CD4-positive, alpha-beta T cell (primary cell): Measurements from ENCODE around the gene ANAPC4. TPM values are rescaled to one million over a fixed set of nuclear protein-coding genes. Genes with fewer than 3 reads are reported as not detected.

Experiments
- ATAC-seq: fragments of 200-7000 bp; cut with Tn5 transposase; one replicate; pipeline ENCODE4 v1.10.0; 2022; ENCODE audit warnings: mild to moderate bottlenecking; ENCODE audit not compliant: poor library complexity
- CTCF ChIA-PET: fragments of 350-600 bp; sonication (Branson Sonifier 250); formaldehyde crosslinking; loops from one replicate; lab custom pipeline; 2021; ENCODE audit warnings: antibody characterized with exemption, inconsistent platforms; lab: Charles Lee
- POLR2A ChIA-PET: fragments of 350-600 bp; sonication (Branson Sonifier 250); formaldehyde crosslinking; loops from one replicate; lab custom pipeline; 2021; ENCODE audit warnings: antibody characterized with exemption, inconsistent platforms; lab: Charles Lee
- DNase-seq, 14 experiments: peaks; one replicate each; pipeline ENCODE4 v3.0.0-alpha.2; 2013 to 2020; ENCODE audit warnings: mixed read lengths in 2 of 14
- H3K27ac ChIP-seq, 2 donors: one replicate each; pipeline versions ENCODE4 v1.5.1 to v1.7.0; 2013; ENCODE audit warnings: low read length in 2 of 2, low read depth in 1 of 2, mild to moderate bottlenecking in 1 of 2
- H3K27me3 ChIP-seq, 2 experiments: 1 replicate in 1 of 2; 2 replicates in 1 of 2; pipeline versions ENCODE4 v1.6.1 to v1.7.0; 2013; ENCODE audit warnings: low read length in 2 of 2, control low read depth in 1 of 2, mild to moderate bottlenecking in 1 of 2, moderate library complexity in 1 of 2; ENCODE audit not compliant: insufficient read depth in 2 of 2, control insufficient read depth in 1 of 2
- H3K36me3 ChIP-seq: one replicate; pipeline ENCODE4 v1.6.1; 2013; ENCODE audit warnings: low read length, control low read depth; ENCODE audit not compliant: insufficient read depth
- H3K4me1 ChIP-seq: one replicate; pipeline ENCODE4 v1.6.1; 2013; ENCODE audit warnings: low read length, control low read depth; ENCODE audit not compliant: insufficient read depth
- H3K4me3 ChIP-seq: one replicate; pipeline ENCODE4 v1.5.1; 2013; ENCODE audit warnings: mild to moderate bottlenecking, low read length, moderate library complexity
- H3K9me3 ChIP-seq, 2 experiments: 1 replicate in 1 of 2; 2 replicates in 1 of 2; pipeline versions ENCODE4 v1.6.1 to v1.7.0; 2013; ENCODE audit warnings: low read length in 2 of 2, mild to moderate bottlenecking in 2 of 2, control low read depth in 1 of 2, moderate library complexity in 1 of 2; ENCODE audit not compliant: control insufficient read depth in 1 of 2, insufficient read depth in 1 of 2
- H3K27ac Mint-ChIP-seq: one replicate; pipeline ENCODE4 v1.8.0; 2020; ENCODE audit warnings: mixed read lengths
- H3K27me3 Mint-ChIP-seq: one replicate; pipeline ENCODE4 v1.8.0; 2021; ENCODE audit warnings: mixed read lengths
- H3K36me3 Mint-ChIP-seq: one replicate; pipeline ENCODE4 v1.8.0; 2021; ENCODE audit warnings: low read depth, mixed read lengths
- H3K4me1 Mint-ChIP-seq: one replicate; pipeline ENCODE4 v1.8.0; 2021; ENCODE audit warnings: low read depth, mixed read lengths
- H3K4me3 Mint-ChIP-seq: one replicate; pipeline ENCODE4 v1.8.0; 2020; ENCODE audit warnings: mild to moderate bottlenecking, mixed read lengths
- H3K9me3 Mint-ChIP-seq: one replicate; pipeline ENCODE4 v1.8.0; 2020; ENCODE audit warnings: mixed read lengths
- CTCF ChIP-seq: fragments of 200-600 bp; IDR thresholded peaks from one replicate; pipeline ENCODE4 v1.8.0; 2022; ENCODE audit warnings: antibody characterized with exemption, mild to moderate bottlenecking
- intact Hi-C, 2 experiments: fragments of 100-400 bp; cut with DNase I in 1 of 2; cut with micrococcal nuclease in 1 of 2; formaldehyde crosslinking; loops; one replicate each; pipeline versions ENCODE4 v1.15.1 to v1.9.0; 2023 to 2025; cut with DNase I, micrococcal nuclease
- total RNA-seq, 174 experiments: library from RNA in 2 of 174; stranded (reverse) in 2 of 174; gene quantifications; one replicate each; pipeline ENCODE4 v1.2.3 and lab custom pipeline; 2021 to 2026

Gene ANAPC4
- total RNA-seq, 2 experiments from 2014 or later: 24.4 to 26.0 TPM

- DNase-seq: no peak
- H3K36me3 Mint-ChIP-seq: peaks cover 12% of the 10 kb centered on the region
- no peak overlapping the region for H3K27ac Mint-ChIP-seq
- intact Hi-C loops: no loop called here
- TF ChIP-seq CTCF: no peak
- Histone ChIP-seq H3K4me1 (no peaks in the 10 kb centered on the region), H3K9me3 (peaks cover 0 to 5% of the 10 kb centered on the region in 2 experiments), H3K36me3 (no peaks in the 10 kb centered on the region), H3K27ac (no peak overlapping the region), H3K27me3 (no peaks in the 10 kb centered on the region), H3K4me3 (no peak overlapping the region)
- no peaks in the 10 kb centered on the region for H3K9me3 Mint-ChIP-seq
- no peak for ATAC-seq
- H3K27me3 Mint-ChIP-seq: no peaks in the 10 kb centered on the region
- H3K4me1 Mint-ChIP-seq: no peaks in the 10 kb centered on the region
- ChIA-PET POLR2A (no interaction called here), CTCF (no interaction called here)
- H3K4me3 Mint-ChIP-seq: no peak overlapping the region
Measured at GRCh38 chr4:25424539-25425228, 47.6 kb downstream of the ANAPC4 start.

- no peaks in the 10 kb centered on the region for H3K4me1 Mint-ChIP-seq
- ATAC-seq (no peak), DNase-seq (no peak)
- POLR2A ChIA-PET: no interaction called here
- H3K9me3 Mint-ChIP-seq: no peaks in the 10 kb centered on the region
- no peaks in the 10 kb centered on the region for H3K27me3 Mint-ChIP-seq
- Histone ChIP-seq H3K9me3 (peaks cover 0 to 5% of the 10 kb centered on the region in 2 experiments), H3K27me3 (no peaks in the 10 kb centered on the region), H3K36me3 (no peaks in the 10 kb centered on the region), H3K4me3 (no peak overlapping the region), H3K4me1 (no peaks in the 10 kb centered on the region), H3K27ac (no peak overlapping the region)
- no peak for TF ChIP-seq CTCF
- CTCF ChIA-PET: no interaction called here
- intact Hi-C loops: no loop called here
- no peak overlapping the region for H3K4me3 Mint-ChIP-seq
- H3K36me3 Mint-ChIP-seq: peaks cover 5% of the 10 kb centered on the region
- H3K27ac Mint-ChIP-seq: no peak overlapping the region
Measured at GRCh38 chr4:25425361-25425760, 48.3 kb downstream of the ANAPC4 start.

GRCh38 chr4:25427871-25428270 lies 50.8 kb downstream of the ANAPC4 start:
- H3K36me3 ChIP-seq: no peaks in the 10 kb centered on the region
- no peak for DNase-seq
- H3K4me3 ChIP-seq: no peak overlapping the region
- no peak overlapping the region for H3K27ac ChIP-seq
- Mint-ChIP-seq H3K27me3 (no peaks in the 10 kb centered on the region), H3K9me3 (no peaks in the 10 kb centered on the region), H3K4me1 (no peaks in the 10 kb centered on the region), H3K36me3 (no peaks in the 10 kb centered on the region), H3K27ac (no peak overlapping the region), H3K4me3 (no peak overlapping the region)
- no peaks in the 10 kb centered on the region for H3K27me3 ChIP-seq
- TF ChIP-seq CTCF: no peak
- no peak for ATAC-seq
- ChIA-PET CTCF (no interaction called here), POLR2A (no interaction called here)
- intact Hi-C loops: no loop called here
- no peaks in the 10 kb centered on the region for H3K4me1 ChIP-seq
- H3K9me3 ChIP-seq: peaks cover 0 to 5% of the 10 kb centered on the region in 2 experiments
